GM18858 (cell line): ENCODE results near the gene CCDC85A.

Experiments
- ATAC-seq: cut with Tn5 transposase; IDR thresholded peaks from one replicate; pipeline ENCODE4 v1.9.1; 2021; ENCODE audit not compliant: unreplicated experiment

Gene CCDC85A

GRCh38 chr2:56348392-56349210 lies 164.8 kb downstream of the CCDC85A start:
- ATAC-seq: peak; percentile 63

- ATAC-seq: no peak
Measured at GRCh38 chr2:56357655-56358295, 174.0 kb downstream of the CCDC85A start.

- no peak for ATAC-seq
Measured at GRCh38 chr2:56361844-56362243, 178.1 kb downstream of the CCDC85A start.

GRCh38 chr2:56364902-56365301 lies 181.1 kb downstream of the CCDC85A start:
- ATAC-seq: no peak

GRCh38 chr2:56369316-56369715 lies 185.5 kb downstream of the CCDC85A start:
- ATAC-seq: no peak

- ATAC-seq: no peak
Measured at GRCh38 chr2:56372071-56372656, 188.4 kb downstream of the CCDC85A start.

GRCh38 chr2:56375251-56375650 lies 191.5 kb downstream of the CCDC85A start:
- no peak for ATAC-seq

- ATAC-seq: no peak
Measured at GRCh38 chr2:56376699-56377665, 193.2 kb downstream of the CCDC85A start.

GRCh38 chr2:56379066-56379465 lies 195.3 kb downstream of the CCDC85A start:
- no peak for ATAC-seq

- no peak for ATAC-seq
Measured at GRCh38 chr2:56380861-56381260, 197.1 kb downstream of the CCDC85A start.

GRCh38 chr2:56382466-56382865 lies 198.7 kb downstream of the CCDC85A start:
- no peak for ATAC-seq

GRCh38 chr2:56386657-56387056 lies 202.9 kb downstream of the CCDC85A start:
- ATAC-seq: no peak

GRCh38 chr2:56390644-56391043 lies 206.9 kb downstream of the CCDC85A start:
- no peak for ATAC-seq

GRCh38 chr2:56410140-56410539 lies 226.3 kb downstream of the CCDC85A start:
- ATAC-seq: no peak

GRCh38 chr2:56416500-56417176 lies 232.8 kb downstream of the CCDC85A start:
- peak; percentile 72 for ATAC-seq
